Stimulated activated CD4-positive, alpha-beta T cell treated with anti-CD3 and anti-CD28 coated beads, Interleukin-2, amount 100 ng/mL, for 4 hours (primary cell): Measurements from ENCODE around the gene CHST14.
"Not testable (repeated sequence)": the region's sequence is repeated elsewhere in the genome, so short reads cannot be mapped to it uniquely, and the experiment has no call there.

Experiments
- DNase-seq: peaks from one replicate; pipeline ENCODE4 v3.0.0-alpha.2; 2020; ENCODE audit warnings: low read depth

Gene CHST14

DNA sequence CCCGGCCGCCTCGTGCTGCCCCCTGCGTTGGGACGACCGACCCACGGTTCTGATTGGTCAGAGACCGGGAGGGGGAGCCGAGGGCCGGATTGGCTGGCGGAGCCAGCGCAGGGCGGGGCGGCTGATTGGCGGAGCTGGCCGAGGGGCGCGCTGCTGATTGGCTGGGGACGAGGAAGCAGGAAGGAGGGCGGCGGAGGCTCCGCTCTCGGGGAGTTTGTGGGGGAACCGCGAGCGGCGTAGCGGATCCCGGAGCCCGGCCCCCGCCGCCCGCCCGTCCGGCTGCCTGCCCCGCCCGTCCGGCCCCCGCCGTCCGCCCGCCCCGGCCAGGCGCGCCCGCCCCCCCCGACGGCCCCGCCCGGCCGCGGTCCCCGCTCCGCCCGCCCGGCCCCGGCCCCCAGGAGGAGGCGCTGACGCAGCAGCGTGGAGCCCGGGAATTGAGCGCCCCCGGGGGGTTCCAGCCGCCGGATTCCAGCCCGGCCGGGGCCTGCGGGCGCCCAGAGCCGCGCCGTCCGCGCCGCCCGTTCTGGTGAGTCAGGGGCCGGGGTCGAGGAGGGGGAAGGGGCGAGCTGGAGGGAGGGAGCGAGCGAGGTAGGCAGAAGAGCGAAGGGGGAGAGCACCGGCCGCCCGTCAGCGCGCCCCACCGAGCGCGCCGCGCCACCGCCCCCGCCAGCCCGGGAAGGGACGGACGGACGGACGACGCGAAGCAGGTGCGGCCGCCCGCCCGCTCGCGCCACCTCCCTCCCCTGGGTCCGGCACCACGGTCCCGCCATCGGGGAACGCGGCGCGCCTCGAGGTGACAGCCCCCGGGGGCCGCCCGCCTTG, 29.8 kb upstream of the CHST14 start, which contains the start of gene BAHD1:
TSS of gene BAHD1 (plus strand) at position 211 of the 822 bp plus-strand sequence. CDS start 17,512 bp downstream, outside the sequence.
- peak; percentile 95 for DNase-seq

DNA sequence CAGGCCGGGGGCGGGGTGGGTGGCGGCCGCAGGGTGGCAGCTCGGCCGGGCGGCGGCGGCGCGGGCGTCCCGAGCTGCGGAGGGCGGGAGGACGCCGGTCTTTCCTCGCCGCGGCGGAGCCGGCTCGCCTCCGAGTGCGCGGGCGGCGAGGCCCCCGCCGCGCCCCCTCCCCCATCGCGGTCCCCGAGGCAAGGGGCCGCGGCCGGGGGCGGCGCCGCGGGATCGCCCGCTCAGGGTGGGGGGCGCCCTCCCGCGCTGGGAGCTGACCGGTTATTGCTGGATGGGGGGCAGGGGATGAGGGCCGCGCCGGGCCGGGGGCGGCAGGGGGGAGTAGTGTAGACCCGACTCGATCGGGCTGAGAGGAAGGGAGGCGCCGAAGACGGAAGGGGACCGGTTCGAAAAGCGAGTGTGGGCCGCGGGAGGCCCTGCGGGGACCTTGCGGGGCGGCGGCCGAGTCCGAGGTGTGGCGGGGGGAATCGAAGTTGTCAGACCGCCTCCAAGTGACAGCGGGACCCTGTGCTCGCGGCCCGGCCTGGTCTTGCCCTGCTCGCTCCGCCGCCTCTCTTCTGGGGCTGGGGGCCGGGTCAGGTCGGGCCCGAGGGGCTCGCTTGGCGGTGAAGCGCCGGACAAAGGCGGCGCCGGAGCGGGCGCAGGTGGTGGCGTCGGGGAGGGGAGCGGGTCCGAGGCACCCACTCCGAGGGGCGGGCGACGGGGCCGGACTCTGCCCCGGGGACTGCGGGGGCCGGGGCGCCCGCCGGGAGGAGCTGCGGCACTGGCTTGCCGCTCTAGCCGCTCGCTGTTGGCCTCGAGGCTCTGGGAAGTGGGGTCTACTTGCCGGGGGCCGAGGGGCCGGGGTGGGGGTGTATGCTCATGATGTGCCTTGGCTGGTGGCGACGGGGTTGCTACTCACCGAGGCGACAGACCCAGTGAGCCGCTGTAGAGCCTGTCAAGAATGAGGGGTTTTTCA, 28.9 kb upstream of the CHST14 start:
- no peak for DNase-seq

DNA sequence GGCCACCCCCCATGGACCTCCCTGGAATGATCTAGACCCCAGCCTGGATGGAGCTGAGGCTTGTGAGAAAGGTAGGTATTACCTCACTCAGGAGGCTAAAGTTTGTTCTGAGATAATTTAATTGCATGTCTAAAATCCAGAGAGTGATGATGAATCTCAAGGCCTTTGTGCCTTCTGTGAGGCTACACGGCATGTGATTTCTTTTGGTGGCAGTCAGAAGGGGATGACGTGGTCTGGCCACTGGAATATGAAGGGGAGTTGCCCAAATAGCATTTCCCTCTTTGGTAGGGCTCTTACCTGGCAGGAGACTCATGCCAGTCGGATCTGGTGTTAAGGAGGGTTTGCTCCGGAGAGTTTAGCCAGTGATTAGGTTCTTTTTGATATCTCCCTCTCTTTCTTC, 27.5 kb upstream of the CHST14 start:
- no peak for DNase-seq

DNA sequence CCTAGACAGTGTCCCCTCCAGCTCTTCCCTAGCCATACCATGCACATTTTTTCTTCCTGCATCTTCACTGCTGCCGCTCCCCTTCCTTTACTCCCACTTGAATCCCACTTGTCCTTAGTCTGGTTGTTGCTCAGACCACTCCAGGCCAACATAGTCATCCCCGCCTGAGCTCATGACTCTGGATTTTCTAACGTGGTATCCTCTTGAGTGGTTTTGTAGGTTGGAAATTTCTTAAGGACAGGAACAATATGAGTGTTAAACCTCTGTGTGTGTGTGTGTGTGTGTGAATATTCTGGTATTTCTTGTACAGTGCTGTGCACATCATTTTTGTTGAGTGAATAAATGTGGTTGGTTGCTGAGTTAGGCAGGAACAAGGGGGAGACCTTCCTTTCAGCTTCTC, 26.9 kb upstream of the CHST14 start:
- no peak for DNase-seq

DNA sequence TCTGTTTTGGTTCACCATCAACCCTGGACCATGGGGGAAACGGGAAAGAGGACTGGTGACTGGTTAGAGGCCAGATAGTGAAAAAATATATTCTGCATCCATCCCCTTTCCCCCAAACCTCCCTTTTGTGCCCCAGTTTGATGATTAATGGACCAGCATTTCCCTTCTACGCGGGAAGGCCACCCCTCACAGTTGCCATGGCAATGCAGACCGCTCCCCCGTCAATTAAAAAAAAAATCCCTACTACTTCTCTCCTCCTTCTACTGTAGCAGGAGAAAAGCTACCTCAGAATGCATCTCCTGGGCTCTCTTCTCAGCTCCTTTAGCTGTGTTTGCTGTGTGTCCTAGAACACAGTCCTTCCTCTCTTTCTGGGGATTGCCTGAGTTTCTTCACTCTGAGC, 26.0 kb upstream of the CHST14 start:
- DNase-seq: no peak

DNA sequence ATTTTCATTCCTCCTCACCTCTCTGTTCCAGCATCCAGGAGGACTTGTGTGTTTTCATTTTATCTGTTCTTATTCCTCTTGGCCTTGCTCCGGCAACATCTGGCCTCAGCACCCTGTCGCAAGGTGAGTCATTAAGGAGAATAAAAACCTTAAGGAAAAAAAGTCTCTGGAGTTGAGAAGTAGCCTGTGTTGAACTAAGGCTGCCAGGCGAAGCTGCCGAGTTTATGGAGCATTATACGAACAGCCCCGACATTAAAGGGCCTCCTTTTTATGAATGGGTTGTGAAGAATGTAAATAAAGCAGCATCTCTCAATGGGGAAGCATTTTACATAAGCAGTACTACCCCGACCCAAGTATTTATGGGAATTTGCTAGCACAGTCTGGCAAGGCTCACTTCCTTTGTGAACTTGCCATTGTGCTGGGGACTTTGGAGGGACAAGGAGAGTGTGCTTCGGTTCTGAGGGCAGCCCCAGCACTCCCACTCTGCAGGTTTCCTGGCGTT, 25.3 kb upstream of the CHST14 start:
- no peak for DNase-seq

DNA sequence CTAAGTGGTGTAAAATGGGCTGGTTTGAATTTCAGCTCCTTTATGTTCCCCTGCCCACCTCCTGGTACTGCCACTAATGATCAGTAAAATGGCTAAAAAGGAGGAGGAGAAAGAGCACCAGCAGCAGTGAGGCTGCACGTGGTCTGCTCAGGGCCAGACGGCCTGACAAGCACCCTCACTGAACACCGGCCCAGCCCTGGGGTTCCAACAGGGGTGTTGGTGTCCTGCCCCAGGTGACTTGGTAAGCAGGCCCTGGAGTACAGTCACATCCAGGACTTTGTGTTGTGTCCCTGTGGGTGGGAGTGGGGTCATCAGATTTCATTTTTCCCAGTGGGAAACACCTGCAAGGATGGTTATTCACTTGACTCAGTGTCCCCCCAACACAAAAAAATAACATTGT, 24.6 kb upstream of the CHST14 start:
- DNase-seq: no peak

DNA sequence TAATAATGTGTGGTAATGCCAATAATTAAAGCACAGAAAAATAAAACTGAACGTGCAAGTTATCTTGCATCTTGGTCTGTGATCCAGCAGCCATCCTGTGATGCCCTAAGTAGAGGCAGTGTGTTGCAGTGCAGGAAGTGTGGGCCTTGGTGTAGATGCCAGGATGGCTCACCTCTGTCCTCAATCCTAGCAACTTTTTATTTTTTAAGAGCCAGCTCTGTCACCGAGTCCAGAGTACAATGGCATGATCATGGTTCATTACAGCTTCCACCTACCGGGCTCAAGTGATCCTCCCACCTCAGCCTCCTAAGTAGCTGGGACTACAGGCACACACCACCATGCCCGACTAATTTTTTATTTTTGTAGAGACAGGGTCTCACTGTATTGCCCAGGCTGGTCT, 22.4 kb upstream of the CHST14 start:
- DNase-seq: no peak

DNA sequence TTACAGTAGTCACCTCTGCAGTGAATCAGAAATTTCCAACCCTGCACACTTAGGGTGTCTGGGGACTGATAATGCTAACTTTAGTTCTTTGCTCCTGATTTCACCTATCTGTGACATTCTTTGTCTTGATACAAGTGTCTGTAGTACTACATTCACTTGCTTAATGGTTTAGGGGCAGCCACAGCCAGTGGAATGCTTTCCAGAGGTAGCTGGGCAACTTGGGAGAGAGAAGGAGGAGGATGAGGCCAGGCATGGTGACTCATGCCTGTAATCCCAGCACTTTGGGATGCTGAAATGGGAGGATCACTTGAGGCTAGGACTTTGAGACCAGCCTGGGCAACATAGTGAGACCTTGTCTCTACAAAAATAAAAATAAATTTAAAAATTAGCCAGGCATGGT, 21.5 kb upstream of the CHST14 start:
- DNase-seq: no peak

DNA sequence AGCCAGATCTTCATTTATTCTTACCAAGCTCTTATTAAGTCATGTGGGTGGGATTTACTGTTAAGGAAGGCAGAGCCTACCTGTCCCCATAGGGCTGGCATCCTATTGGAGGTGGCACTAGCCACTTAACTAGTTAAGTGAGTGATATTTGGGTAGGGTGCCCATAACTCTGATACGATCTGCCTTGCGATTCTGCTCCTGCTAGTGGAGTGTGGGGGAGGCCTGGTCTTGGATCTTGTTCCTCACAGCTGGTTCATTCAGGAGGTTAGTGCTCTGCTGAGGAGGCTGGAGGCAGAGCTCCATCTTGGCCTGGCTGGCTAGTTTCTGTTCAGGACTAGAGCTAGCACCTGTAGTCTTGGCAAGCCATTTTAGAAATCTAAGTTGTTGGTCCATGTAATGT, 20.7 kb upstream of the CHST14 start:
- DNase-seq: no peak

DNA sequence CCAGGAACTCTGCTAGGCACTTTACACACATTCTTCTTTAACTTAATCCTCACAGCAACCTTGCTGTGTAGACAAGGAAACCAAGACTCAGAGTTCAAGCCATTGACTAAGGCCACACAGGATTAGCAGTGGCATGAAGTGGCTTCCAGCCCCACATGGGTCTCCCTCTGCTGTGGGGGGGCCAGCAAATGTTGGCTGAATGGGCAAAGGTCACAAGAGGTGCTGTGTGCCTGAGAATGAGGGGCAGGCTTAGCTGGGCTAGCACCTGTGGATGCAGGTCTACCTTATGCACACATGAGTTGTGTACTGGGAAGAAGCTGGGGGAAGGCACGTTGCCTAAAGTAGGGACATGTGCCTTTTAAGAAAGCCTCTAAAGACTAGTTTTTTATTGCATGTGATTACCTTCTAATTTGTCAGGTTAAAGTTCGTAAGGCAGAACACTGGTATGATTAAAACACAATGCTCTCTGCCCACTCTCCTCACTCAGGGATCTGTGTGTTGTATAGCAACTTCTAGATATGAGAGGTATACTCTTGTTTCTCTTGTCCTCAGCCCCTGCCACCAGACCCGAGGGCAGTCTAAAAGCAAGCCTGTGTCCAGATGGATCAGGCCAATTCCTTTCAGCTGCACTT, 19.1 kb upstream of the CHST14 start:
- DNase-seq: no peak

DNA sequence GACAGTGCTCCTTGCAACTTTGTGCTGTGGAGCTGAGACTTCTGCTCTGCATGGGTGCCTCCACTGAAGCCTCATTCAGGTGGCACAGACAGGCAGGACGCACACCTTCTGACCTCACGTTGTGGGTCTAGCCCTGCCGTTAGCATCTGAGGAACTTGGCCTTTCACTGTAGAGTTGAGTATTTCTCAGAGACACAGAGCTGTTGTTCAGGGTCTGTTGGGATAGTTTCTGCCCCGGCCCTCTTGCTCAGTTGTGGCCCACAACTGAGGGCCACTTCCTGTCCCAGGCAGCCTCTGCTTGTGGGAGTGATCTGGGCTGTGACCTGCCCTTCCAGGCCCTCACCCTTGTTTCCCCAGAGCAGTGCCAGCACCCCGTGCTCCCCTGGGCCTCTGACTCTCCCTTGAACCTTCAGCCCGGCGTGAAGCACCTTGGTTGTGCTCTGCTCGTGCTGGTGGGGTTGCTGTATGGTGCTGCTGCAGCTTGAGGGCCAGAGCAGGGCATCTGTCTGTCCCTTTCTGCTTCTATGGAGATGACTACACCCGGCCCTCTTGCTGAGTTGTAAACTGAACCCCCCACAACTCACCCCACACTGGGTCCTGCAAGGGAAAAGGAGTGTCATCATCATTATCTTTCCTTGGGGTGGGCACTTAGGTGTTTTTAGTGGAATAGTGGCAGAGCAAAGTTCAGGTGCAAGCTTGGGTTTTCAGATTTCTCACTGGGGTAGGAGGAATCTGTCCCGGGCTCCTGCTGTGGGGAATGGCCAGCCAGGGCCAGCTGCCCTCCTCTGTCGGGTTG, 18.3 kb upstream of the CHST14 start:
- no peak for DNase-seq

DNA sequence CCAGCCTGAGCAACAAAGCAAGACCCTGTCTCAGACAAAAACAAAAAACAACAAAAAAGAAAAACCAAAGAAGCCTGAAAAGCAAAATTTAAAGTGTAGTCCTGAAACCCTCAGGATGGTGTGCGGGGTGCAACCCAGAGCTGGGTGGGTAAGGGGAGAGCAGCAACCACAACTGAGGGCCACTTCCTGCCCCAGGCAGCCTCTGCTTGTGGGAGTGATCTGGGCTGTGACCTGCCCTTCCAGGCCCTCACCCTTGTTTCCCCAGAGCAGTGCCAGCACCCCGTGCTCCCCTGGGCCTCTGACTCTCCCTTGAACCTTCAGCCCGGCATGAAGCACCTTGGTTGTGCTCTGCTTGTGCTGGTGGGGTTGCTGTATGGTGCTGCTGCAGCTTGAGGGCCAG, 16.8 kb upstream of the CHST14 start:
- not testable (repeated sequence) for DNase-seq

DNA sequence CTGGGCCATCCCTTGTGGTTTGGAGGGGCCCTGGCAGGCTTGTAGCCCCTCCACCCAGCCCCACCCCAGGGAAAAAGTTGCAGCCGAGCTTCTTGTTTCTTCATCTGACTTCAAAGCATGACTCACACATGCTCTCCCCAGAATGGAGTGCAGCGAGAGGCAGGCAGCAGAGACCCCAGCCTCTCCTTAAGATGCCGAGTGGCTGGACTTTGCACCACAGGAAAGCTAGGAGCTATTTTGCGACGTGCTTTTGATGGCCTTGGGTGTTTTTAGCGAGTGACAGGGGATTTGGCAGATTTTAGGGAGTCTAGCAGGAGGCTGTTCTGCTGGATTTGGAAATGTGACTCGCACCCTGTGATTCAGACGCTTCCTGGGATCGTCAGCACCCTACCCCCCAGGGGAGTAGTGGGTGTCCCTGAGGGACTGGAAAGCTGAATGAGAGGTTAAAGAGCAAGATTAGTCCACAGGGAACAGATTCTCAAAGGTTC, 15.8 kb upstream of the CHST14 start:
- no peak for DNase-seq

DNA sequence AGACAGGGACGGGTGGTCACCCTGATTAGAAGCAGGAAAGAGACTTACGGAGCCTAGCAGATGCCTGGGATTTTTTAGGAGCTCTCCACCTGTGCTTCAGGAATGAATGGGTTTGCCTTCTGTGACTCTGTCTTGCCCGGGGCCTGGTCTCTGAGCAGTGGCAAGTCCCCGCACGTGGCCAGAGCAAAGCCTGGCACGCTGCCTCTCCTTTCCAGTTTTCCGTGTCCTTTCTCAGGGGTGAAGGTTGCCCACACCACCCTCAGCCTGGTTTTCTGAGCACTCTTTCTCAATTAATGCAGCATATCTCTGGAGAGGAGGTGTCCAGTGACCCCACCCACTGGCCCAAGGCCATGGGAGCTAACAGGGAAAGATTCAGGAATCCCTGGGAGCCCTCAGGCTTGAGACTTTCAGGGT, 14.5 kb upstream of the CHST14 start:
- no peak for DNase-seq

DNA sequence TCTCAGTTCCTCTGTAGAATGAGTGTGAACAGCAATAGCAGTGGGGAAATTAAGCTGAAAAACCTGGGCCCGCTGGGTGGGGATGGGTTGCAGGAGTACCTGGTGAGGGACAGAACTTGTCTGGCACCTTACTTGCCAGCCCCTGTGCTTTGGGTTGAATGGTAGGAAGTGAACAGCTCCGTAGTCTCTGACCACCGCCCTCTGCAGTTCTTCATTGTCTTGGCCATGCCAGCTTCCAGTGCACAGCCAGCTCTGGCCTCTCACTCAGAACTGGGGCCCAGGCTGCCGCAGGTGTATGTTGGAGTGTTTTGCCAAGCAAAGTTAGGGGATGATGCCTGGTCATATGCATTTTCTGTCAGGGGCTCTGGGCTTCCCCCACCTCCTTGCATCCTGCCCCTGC, 14.0 kb upstream of the CHST14 start:
- no peak for DNase-seq

DNA sequence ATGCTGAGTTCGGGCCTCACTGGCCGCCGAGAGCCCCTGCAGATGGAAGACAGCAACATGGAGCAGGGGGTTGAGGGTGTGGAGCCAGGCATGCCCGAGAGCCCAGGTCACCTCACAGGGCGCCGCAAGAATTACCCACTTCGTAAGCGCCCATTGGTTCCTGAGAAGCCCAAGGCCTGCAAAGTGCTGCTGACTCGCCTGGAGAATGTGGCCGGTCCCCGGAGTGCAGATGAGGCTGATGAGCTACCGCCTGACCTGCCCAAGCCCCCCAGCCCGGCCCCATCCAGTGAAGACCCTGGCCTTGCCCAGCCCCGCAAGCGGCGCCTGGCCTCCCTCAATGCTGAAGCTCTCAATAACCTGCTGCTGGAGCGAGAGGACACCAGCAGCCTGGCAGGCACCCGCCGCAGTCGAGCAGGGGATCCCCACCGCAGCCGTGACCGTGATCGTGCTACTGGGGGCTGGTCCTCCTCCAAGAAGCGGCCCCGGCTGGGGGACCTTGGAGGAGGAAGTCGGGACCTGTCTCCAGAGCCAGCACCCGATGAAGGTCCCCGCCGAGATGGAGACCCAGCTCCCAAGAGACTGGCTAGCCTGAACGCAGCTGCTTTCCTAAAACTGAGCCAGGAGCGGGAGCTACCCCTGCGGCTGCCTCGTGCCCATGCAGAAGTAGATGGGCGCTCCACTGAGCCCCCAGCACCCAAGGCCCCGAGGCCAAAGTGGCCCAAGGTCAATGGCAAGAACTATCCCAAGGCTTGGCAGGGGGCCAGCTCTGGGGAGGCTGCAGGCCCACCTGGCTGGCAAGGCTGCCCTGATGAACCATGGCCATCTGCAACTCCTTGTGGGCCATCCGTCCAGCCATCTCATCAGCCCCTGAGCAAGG, 12.1 kb upstream of the CHST14 start:
- DNase-seq: no peak

DNA sequence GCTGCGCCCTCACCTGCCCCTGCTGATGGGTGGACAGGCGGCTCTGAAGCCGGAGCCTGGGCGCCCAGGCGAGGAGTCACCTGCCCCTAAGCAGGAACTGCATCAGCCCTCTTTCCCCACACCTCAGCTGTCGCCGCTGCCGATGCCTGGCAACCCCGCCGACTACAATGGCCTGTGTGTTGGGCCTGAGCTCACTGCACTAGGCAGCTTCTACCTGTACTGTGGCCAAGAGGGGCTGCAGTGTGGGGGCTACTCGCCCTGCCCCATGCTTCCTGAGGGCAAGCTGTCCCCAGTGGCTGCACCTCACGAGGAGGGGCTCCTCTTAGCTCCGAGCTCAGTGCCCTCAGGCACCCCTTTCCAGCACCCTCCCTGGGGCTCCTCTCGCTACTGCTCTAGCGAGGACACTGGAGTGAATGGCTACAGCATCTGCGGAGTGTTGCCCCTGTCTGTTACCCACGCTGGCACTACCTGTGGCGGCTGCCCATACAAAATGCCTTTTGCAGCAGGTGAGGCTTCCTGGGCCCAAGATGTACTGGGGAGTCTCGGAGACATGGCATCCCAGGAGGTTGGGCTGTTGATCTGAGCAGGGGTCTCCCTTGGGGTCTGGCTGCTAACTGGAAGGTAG, 11.3 kb upstream of the CHST14 start:
- DNase-seq: no peak

DNA sequence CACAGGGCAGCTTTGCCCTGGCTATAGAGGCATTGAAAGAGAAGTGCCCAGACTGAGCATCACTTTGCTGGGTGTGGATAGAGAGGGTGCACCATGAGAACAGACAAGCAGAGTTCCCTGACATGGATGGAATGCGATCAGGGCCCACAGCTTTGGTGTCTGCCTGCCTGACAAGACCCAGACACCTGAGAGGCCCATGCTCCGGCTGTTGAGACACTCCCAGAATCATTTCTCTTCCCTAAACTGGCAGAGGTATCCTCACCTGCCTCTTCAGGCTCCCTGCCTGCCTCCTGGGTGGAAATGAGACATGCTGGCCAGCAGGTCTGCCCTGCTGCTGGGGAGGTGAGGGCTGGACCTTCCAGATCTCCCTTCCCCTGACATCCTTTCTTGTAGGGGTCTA, 10.4 kb upstream of the CHST14 start:
- no peak for DNase-seq

DNA sequence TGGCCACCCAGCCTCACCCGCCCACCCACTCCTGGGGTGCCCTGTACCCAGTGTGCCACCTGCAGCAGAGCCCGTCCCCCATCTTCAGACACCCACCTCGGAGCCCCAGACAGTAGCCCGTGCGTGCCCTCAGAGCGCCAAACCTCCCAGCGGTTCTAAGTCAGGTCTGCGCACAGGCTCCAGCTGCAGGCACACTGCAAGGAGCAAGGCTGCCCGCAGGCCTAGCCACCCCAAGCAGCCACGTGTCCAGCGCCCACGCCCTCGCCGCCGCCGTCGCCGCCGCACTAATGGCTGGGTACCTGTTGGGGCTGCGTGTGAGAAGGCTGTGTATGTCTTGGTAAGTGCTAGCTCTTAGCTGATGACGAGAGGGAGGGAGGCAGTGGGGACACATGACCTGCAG, 8.8 kb upstream of the CHST14 start:
- no peak for DNase-seq
